NCI-H748 (cell line): ENCODE results near the gene TSFM.

ENCODE experiments used
- DNase-seq: peaks from one replicate; lab custom pipeline; 2025; ENCODE audit not compliant: unreplicated experiment; lab: John Stamatoyannopoulos, UW

The TSFM gene

GRCh38 chr12:57832966-57833365 is 50.4 kb downstream of the TSFM start:
- no peak for DNase-seq

- DNase-seq, result no peak
Measured at GRCh38 chr12:57833672-57834071, 51.1 kb downstream of the TSFM start.

GRCh38 chr12:57834086-57834876 is 51.7 kb downstream of the TSFM start:
- no peak for DNase-seq

GRCh38 chr12:57835366-57836288 is 53.0 kb downstream of the TSFM start:
- DNase-seq, result no peak

GRCh38 chr12:57836442-57837375 is 54.1 kb downstream of the TSFM start:
- peak; percentile 41 for DNase-seq

- DNase-seq, result no peak
Measured at GRCh38 chr12:57837864-57838562, 55.4 kb downstream of the TSFM start.

GRCh38 chr12:57838594-57839302 is 56.2 kb downstream of the TSFM start:
- no peak for DNase-seq

- DNase-seq, result no peak
Measured at GRCh38 chr12:57839996-57840395, 57.4 kb downstream of the TSFM start.

GRCh38 chr12:57840726-57841125 is 58.1 kb downstream of the TSFM start:
- peak; percentile 39 for DNase-seq

- DNase-seq, result no peak
Measured at GRCh38 chr12:57841445-57841844, 58.9 kb downstream of the TSFM start.

GRCh38 chr12:57842342-57843294 is 60.0 kb downstream of the TSFM start:
- DNase-seq, result no peak

- peak; percentile 32 for DNase-seq
Measured at GRCh38 chr12:57844709-57845477, 62.3 kb downstream of the TSFM start.

GRCh38 chr12:57845478-57846284 is 63.1 kb downstream of the TSFM start:
- peak; percentile 68 for DNase-seq

GRCh38 chr12:57846285-57846576 is 63.6 kb downstream of the TSFM start:
- no peak for DNase-seq

GRCh38 chr12:57846577-57847319 is 64.2 kb downstream of the TSFM start, which contains the start of gene CTDSP2:
Gene CTDSP2, minus strand, starts transcription at chr12:57846729. Its CDS starts 294 bp downstream, at chr12:57846435.
- DNase-seq, result peak; percentile 98
